ENCODE data around the gene CDCP1. TPM values are rescaled to one million over a fixed set of nuclear protein-coding genes. Genes with fewer than 3 reads are reported as not detected.

CDCP1 gene
- total RNA-seq, 1 donor from 2014 or later, result 0.57 TPM

DNA sequence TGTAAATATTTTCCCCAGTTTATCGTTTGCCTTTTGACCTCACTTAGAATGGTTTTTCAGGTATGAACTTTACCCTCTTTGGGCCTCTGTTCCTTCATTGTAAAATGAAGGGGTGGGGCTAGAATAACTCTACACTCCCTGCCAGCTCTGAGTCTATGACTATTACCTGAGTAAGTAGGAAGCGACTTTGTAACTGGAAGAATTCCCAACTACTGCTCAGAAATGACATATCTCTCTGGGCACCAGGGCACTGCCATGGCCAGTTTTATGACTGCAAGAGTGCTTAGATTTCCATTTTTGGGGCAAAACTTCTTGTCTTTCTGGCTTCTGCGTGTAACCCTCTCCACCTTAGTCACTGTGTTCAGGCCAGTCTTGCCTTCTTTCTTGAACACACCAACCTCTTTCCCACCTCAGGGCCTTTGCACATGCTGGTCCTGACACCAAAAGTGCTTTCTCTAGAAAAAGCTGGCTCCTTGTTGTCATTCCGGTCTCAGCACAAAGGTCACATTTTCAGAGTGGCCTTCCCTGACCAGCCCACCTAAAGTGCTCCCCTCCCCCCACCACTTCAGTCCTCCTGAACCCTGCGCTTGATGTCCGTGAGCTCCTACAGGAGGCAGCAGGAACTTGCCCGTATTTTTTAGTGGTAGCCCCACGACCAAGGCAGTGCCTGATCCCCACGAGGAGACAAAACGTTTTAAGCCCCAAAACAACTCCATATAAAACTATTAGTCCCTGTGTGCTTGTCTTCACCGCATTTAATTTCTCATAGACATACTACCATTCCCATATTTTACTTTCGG, 25.6 kb downstream of the CDCP1 start:
- no peak for DNase-seq (ENCODE audit: low spot score)
- intact Hi-C loops (cut with DNase I), result no loop called here

- intact Hi-C loops (cut with DNase I), result no loop called here
- no peak for DNase-seq (ENCODE audit: low spot score)
Measured at GRCh38 chr3:45119824-45120358, 26.3 kb downstream of the CDCP1 start.

DNA sequence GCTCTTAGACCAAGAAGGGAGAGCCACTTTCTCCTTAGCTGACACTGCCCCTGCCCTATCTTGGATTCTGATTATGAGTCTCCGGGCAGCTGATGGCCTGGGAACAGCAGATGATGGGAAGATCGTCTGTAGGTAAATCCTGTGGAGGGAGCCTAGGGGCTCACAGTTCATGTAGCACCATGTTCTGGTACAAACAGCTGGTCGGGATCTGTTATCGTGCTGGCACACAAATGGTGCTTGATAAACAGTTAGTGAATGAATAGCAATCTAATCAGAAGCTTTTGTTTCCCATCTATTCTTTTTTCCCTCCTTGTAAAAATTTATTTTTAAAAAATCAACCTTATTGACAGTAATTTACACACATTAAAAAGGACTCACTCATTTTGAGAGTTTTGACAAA, 26.8 kb downstream of the CDCP1 start:
- intact Hi-C loops (cut with DNase I), result no loop called here
- no peak for DNase-seq (ENCODE audit: low spot score)

DNA sequence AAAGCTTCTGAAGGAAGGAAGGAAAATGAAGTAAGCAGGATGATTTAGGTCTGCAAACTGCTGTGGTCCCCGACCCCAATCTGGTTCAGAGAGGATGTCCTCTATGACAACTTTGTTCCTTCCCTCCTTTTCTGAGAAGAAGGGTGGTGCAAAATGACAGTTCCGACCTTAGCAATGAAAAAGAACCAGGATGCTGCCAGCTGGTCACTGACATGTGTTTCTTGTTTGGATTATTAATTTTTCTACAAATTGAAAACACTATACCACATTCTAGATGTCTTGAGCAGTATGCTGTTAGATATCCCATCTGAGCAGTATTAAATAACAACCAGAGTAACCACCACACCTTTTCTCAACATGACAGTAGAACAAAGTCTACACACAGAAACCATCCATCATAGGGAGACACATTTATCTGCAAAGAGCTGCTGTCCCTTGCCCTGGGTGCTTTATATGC, 27.5 kb downstream of the CDCP1 start:
- DNase-seq (ENCODE audit: low spot score), result no peak
- intact Hi-C loops (cut with DNase I), result no loop called here

- DNase-seq (ENCODE audit: low spot score), result no peak
- intact Hi-C loops (cut with DNase I), result no loop called here
Measured at GRCh38 chr3:45116350-45116749, 29.8 kb downstream of the CDCP1 start.

GRCh38 chr3:45113625-45114050, 32.5 kb downstream of the CDCP1 start:
- DNase-seq (ENCODE audit: low spot score), result no peak
- intact Hi-C loops (cut with DNase I), result loop anchor here (5.0 kb wide), 2 partner anchors 56 to 59 kb away; no protein-coding TSS in a partner anchor

GRCh38 chr3:45112939-45113338, 33.2 kb downstream of the CDCP1 start:
- no peak for DNase-seq (ENCODE audit: low spot score)
- intact Hi-C loops (cut with DNase I), result loop anchor here (5.0 kb wide), 2 partner anchors 56 to 59 kb away; no protein-coding TSS in a partner anchor

DNA sequence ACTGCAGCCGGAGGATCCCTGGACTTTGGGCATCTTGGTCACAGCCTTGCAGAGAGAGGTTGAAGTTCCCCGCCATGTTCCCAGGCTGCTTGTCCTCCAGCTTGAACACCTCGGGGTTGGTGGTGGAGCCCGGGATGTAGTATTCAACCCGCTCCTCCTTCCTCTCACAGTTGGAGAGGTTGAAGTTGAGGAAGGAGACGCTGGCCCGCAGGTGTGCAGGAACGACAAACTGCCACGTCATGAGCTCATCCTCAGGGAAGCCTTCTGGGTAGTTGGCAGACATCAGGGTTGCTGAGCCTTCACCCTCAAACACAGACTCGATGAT, 35.7 kb downstream of the CDCP1 start:
- DNase-seq (ENCODE audit: low spot score), result no peak
- intact Hi-C loops (cut with DNase I), result loop anchor here (5.0 kb wide), 2 partner anchors 53 to 62 kb away; no protein-coding TSS in a partner anchor

DNA sequence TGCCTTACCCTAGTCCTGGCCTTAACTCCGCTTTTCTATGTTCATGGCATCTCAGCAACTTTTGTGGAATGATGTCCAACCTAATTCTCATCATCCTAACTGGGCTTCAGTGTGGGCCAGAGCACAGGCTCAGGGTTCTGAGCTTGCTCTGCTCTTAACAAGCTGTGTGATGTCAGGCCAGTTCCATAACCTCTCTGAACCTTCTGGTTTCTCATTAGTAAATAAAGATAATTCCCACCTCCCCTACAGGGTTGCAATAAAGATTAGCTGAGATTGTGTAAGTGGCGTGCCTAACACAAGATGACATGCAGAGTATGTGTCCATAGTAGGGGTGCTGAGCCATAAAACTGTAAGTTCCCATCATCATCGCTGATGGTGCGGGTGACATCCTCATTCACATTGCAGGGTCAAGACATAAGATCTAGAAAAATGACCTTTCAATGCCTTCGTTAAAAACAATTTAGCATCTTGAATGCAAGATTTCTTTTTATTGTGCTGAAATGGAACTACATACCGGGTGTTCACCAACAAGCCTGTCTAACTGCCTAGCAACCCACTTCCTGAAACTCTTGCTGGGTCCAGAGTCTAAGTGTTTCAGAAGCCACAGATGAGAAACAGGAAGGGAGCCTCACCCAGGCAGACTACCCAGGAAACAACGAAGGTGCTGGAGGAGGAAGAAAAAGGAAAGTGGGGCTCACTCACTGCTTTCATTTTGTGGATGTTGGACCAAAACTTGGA, 36.2 kb downstream of the CDCP1 start:
- intact Hi-C loops (cut with DNase I), result loop anchor here (5.0 kb wide), 2 partner anchors 53 to 62 kb away; no protein-coding TSS in a partner anchor
- DNase-seq (ENCODE audit: low spot score), result no peak

DNA sequence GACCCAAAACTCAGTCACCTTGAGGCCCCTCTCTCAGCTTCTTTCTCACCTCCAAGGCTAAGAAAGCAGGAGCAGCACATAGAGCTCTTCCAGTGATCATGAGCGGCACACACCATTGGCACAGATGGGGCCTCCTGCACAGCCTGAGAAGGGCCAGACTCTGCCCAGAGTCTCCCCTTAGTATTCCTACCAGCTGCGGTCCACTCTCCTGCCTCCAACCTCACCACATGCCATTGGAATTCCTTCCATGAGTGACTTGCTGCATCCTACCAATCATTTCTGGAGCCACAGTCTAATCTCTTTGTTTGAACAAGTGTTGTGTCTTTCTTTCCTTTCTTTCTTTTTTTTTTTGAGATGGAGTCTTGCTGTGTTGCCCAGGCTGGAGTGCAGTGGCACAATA, 39.3 kb downstream of the CDCP1 start:
- intact Hi-C loops (cut with DNase I), result no loop called here
- DNase-seq (ENCODE audit: low spot score), result no peak

DNA sequence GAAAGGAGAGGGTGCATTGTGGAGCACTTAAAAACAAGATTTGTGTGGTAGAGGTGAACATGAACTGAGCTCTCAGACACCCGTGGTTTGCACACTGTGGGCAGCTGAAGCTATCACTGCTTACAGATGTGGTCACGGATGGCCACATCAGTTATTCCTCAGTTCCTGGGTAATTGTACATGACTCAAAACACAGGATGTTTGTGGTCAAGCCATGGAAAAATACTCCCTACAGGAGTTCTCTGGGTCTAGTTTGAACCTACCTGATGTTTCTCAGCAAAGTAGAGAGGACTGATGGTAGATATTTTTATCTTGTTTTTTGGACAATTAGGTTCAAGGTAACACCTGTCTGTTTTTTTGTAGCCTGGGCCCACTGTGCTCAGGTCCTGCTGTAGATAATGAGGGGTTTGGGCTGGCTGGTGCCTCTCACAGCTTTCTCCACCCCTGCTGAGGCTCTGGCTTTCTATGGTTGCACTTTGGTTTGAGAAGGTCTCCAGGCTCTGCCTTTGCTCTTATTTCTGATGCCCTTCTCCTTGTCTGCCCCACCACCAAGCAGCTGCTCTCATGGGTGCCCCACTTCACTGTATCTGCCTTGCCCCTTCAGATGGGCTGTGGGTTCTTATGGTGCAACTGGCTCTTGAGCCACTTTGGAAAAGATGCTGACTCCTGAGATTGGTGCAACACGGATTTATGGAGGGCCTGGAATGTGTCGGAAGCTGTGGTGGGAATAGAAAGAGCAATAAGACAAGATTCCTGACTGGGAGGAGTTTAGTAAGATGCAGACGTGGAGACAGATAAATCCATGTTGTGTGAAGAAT, 40.1 kb downstream of the CDCP1 start:
- intact Hi-C loops (cut with DNase I), result no loop called here
- no peak for DNase-seq (ENCODE audit: low spot score)

- intact Hi-C loops (cut with DNase I), result no loop called here
- no peak for DNase-seq (ENCODE audit: low spot score)
Measured at GRCh38 chr3:45104715-45105711, 41.2 kb downstream of the CDCP1 start.

DNA sequence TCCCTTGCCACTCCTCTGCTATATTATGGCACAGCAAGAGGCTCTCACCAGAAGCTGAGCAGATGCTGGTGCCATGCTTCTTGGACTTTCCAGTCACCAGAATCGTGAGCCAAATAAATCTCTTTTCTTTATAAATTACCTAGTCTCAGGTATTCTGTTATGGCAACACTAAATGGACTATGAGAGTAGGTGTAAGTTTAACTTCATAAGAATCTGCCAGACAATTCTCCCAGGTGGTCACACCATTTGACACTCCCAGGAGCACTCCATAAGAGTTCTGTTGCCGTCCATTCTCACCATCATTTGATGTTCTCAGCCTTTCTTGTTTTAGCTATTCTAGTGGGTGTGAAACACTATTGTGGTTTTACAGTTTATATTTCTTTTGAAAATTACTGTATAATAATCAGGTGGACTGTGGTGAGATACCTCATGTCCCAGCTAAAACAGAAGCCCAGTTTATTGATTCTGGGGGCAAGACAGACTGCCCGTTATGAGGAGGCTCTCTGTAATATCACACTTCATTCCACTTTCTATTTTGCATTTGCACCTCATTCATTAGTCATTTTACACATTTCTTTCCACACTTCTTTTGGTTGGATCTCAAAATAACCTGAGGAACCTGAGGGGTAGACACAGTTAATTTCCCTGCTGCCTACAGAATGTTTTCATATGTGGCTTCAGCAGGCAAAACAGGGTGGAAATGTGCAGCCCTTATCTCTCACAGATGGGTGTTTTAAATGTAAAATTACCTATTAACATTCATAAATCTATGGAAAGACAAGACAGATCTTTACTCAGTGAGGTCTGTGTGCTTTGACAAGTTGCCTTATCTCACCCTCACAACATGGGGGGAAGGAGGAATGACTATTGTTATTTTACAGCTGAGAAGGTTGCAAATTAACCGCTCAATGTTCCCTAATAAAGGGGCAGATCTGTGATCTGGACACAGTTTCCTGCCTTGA, 42.1 kb downstream of the CDCP1 start:
- DNase-seq (ENCODE audit: low spot score), result no peak
- intact Hi-C loops (cut with DNase I), result no loop called here

- intact Hi-C loops (cut with DNase I), result no loop called here
- DNase-seq (ENCODE audit: low spot score), result no peak
Measured at GRCh38 chr3:45103334-45103733, 42.8 kb downstream of the CDCP1 start.

- intact Hi-C loops (cut with DNase I), result no loop called here
- no peak for DNase-seq (ENCODE audit: low spot score)
Measured at GRCh38 chr3:45100981-45101407, 45.2 kb downstream of the CDCP1 start.

- intact Hi-C loops (cut with DNase I), result no loop called here
Measured at GRCh38 chr3:45098310-45098709, 47.9 kb downstream of the CDCP1 start.

DNA sequence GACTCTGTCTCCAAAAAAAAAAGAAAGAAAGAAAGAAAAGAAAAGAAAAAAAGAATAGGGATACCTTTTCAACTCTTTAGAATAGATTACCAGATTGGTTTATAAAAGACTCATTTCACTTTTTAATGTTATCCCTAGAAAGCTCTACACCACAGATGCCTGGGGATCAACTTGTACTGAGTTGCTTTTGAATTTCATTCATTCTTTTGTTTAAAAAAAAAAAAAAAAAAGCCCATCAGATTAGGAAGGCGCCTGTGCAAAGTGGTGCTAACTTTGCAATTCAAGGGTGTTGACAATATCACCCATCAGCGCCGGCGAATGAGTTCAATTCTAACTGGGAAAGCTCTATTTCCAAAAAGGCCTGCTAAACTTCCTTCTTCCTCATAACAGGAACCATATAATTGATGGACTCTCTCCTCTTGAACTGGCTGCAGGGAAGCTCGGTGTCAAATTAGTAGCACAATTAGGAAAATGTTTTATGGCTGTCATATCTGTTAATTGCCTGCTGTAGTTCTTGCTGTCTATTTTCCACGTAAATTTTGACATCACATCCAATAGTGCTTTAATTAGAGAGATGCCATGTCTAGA, 48.8 kb downstream of the CDCP1 start:
- intact Hi-C loops (cut with DNase I), result no loop called here
- no peak for DNase-seq (ENCODE audit: low spot score)

More at GRCh38 chr3:45098310-45098709, 47.9 kb downstream of the CDCP1 start:
- DNase-seq (ENCODE audit: low spot score), result no peak

Measured in cardiac septum (tissue), 1 donor.